ENCODE data around the gene TDRD12.
A peak's percentile ranks its signal among the peaks of the same experiment; 100 is the strongest.

TDRD12 gene

GRCh38 chr19:32674931-32675719 is 44.4 kb upstream of the TDRD12 start, which contains the start of gene ANKRD27:
Gene ANKRD27, minus strand, starts transcription at chr19:32675180. Its CDS starts 16,165 bp downstream, at chr19:32659015.
- no peak for TF ChIP-seq CTCF (IDR thresholded peaks at IDR 0.05; ENCODE audit: borderline replicate concordance, control extremely low read depth, extremely low read depth, insufficient read depth, missing control alignments)
- in situ Hi-C loops (cut with MboI; ENCODE audit: low sequenced_read_pairs, unreplicated experiment), result no loop called here
- peak; percentile 99 for DNase-seq (ENCODE audit: low spot score)

- in situ Hi-C loops (cut with MboI; ENCODE audit: low sequenced_read_pairs, unreplicated experiment), result no loop called here
- peak; percentile 56 for DNase-seq (ENCODE audit: low spot score)
- no peak for TF ChIP-seq CTCF (IDR thresholded peaks at IDR 0.05; ENCODE audit: borderline replicate concordance, control extremely low read depth, extremely low read depth, insufficient read depth, missing control alignments)
Measured at GRCh38 chr19:32675720-32676185, 43.8 kb upstream of the TDRD12 start, which contains the start of gene RGS9BP. Gene RGS9BP, plus strand, starts transcription at chr19:32675848. Its CDS starts 416 bp downstream, at chr19:32676264.

GRCh38 chr19:32676186-32676894 is 43.2 kb upstream of the TDRD12 start:
- TF ChIP-seq CTCF (IDR thresholded peaks at IDR 0.05; ENCODE audit: borderline replicate concordance, control extremely low read depth, extremely low read depth, insufficient read depth, missing control alignments), result no peak
- DNase-seq (ENCODE audit: low spot score), result peak; percentile 40
- in situ Hi-C loops (cut with MboI; ENCODE audit: low sequenced_read_pairs, unreplicated experiment), result no loop called here

GRCh38 chr19:32676895-32677359 is 42.6 kb upstream of the TDRD12 start:
- DNase-seq (ENCODE audit: low spot score), result no peak
- in situ Hi-C loops (cut with MboI; ENCODE audit: low sequenced_read_pairs, unreplicated experiment), result no loop called here
- TF ChIP-seq CTCF (IDR thresholded peaks at IDR 0.05; ENCODE audit: borderline replicate concordance, control extremely low read depth, extremely low read depth, insufficient read depth, missing control alignments), result no peak

GRCh38 chr19:32677657-32678056 is 41.9 kb upstream of the TDRD12 start:
- DNase-seq (ENCODE audit: low spot score), result no peak
- no peak for TF ChIP-seq CTCF (IDR thresholded peaks at IDR 0.05; ENCODE audit: borderline replicate concordance, control extremely low read depth, extremely low read depth, insufficient read depth, missing control alignments)

GRCh38 chr19:32680986-32681385 is 38.6 kb upstream of the TDRD12 start:
- no peak for DNase-seq (ENCODE audit: low spot score)
- in situ Hi-C loops (cut with MboI; ENCODE audit: low sequenced_read_pairs, unreplicated experiment), result no loop called here
- TF ChIP-seq CTCF (IDR thresholded peaks at IDR 0.05; ENCODE audit: borderline replicate concordance, control extremely low read depth, extremely low read depth, insufficient read depth, missing control alignments), result no peak

More at GRCh38 chr19:32677657-32678056, 41.9 kb upstream of the TDRD12 start:
- in situ Hi-C loops (cut with MboI; ENCODE audit: low sequenced_read_pairs, unreplicated experiment), result no loop called here
